Measurements from ENCODE around the gene GZMM. TPM values are rescaled to one million over a fixed set of nuclear protein-coding genes. Genes with fewer than 3 reads are reported as not detected.

The GZMM gene
- total RNA-seq, 1 donor from 2014 or later = not detected

GRCh38 chr19:556611-557382 lies 12.9 kb downstream of the GZMM start:
- no peak for DNase-seq (ENCODE audit: low read depth)
- no peak for TF ChIP-seq CTCF (conservative IDR thresholded peaks at IDR 0.05; ENCODE audit: low read depth, low read length)
- H3K4me3 ChIP-seq (ENCODE audit: low read depth, low read length) = no peak overlapping the region

GRCh38 chr19:558770-559439 lies 15.1 kb downstream of the GZMM start:
- H3K4me3 ChIP-seq (ENCODE audit: low read depth, low read length) = no peak overlapping the region
- no peak for TF ChIP-seq CTCF (conservative IDR thresholded peaks at IDR 0.05; ENCODE audit: low read depth, low read length)
- DNase-seq (ENCODE audit: low read depth) = no peak

- H3K4me3 ChIP-seq (ENCODE audit: low read depth, low read length) = no peak overlapping the region
- DNase-seq (ENCODE audit: low read depth) = no peak
- TF ChIP-seq CTCF (conservative IDR thresholded peaks at IDR 0.05; ENCODE audit: low read depth, low read length) = no peak
Observed at GRCh38 chr19:560121-560520, 16.3 kb downstream of the GZMM start.

- H3K4me3 ChIP-seq (ENCODE audit: low read depth, low read length) = no peak overlapping the region
- TF ChIP-seq CTCF (conservative IDR thresholded peaks at IDR 0.05; ENCODE audit: low read depth, low read length) = no peak
- DNase-seq (ENCODE audit: low read depth) = no peak
Observed at GRCh38 chr19:566403-566802, 22.6 kb downstream of the GZMM start.

GRCh38 chr19:566844-567243 lies 23.0 kb downstream of the GZMM start:
- no peak overlapping the region for H3K4me3 ChIP-seq (ENCODE audit: low read depth, low read length)
- no peak for DNase-seq (ENCODE audit: low read depth)
- no peak for TF ChIP-seq CTCF (conservative IDR thresholded peaks at IDR 0.05; ENCODE audit: low read depth, low read length)

GRCh38 chr19:567296-567900 lies 23.5 kb downstream of the GZMM start:
- H3K4me3 ChIP-seq (ENCODE audit: low read depth, low read length) = no peak overlapping the region
- DNase-seq (ENCODE audit: low read depth) = no peak
- no peak for TF ChIP-seq CTCF (conservative IDR thresholded peaks at IDR 0.05; ENCODE audit: low read depth, low read length)

All from epithelial cell of proximal tubule (primary cell).